HepG2 (cell line): Measurements from ENCODE around the gene NOTUM. TPM values are rescaled to one million over a fixed set of nuclear protein-coding genes. Genes with fewer than 3 reads are reported as not detected.
A peak's percentile ranks its signal among the peaks of the same experiment; 100 is the strongest.

Source experiments
- CREM ChIP-seq, 2 experiments: sonication (generic) in 1 of 2; formaldehyde crosslinking in 1 of 2; IDR thresholded peaks; 2 replicates each; pipeline versions ENCODE4 v1.4.0 to v1.6.1; 2016 to 2020; ENCODE audit warnings: antibody characterized with exemption in 1 of 2, mild to moderate bottlenecking in 1 of 2, missing genetic modification reagents in 1 of 2
- FOXJ3 ChIP-seq: sonication (generic); formaldehyde crosslinking; IDR thresholded peaks from 2 replicates; pipeline ENCODE4 v1.4.0; 2020; ENCODE audit warnings: missing genetic modification reagents, mild to moderate bottlenecking, borderline replicate concordance
- GATA4 ChIP-seq: sonication (generic); IDR thresholded peaks from 2 replicates; pipeline ENCODE4 v1.6.1; 2016; ENCODE audit warnings: antibody characterized with exemption, low read depth, borderline replicate concordance
- ISL2 ChIP-seq: sonication (generic); formaldehyde crosslinking; IDR thresholded peaks from 2 replicates; pipeline ENCODE4 v1.5.0; 2020; ENCODE audit warnings: missing genetic modification reagents
- MEF2D ChIP-seq: sonication (generic); formaldehyde crosslinking; IDR thresholded peaks from 2 replicates; pipeline ENCODE4 v1.5.1; 2020; ENCODE audit warnings: mild to moderate bottlenecking, missing genetic modification reagents
- NCOA5 ChIP-seq: sonication (generic); formaldehyde crosslinking; IDR thresholded peaks from 2 replicates; pipeline ENCODE4 v1.4.0; 2020; ENCODE audit warnings: missing genetic modification reagents
- PHB2 ChIP-seq: fragments of 450-650 bp; IDR thresholded peaks from 2 replicates; pipeline ENCODE4 v1.6.1; 2018; ENCODE audit not compliant: partially characterized antibody
- RAD51 ChIP-seq: fragments of 450-650 bp; IDR thresholded peaks from 2 replicates; pipeline ENCODE4 v1.6.1; 2016; ENCODE audit warnings: borderline replicate concordance
- SOX5 ChIP-seq: IDR thresholded peaks from 2 replicates; pipeline ENCODE4 v1.6.1; 2016; ENCODE audit warnings: borderline replicate concordance
- STAT5B ChIP-seq: sonication (generic); formaldehyde crosslinking; IDR thresholded peaks from 2 replicates; pipeline ENCODE4 v1.4.0; 2020; ENCODE audit warnings: missing genetic modification reagents
- ZKSCAN8 ChIP-seq: IDR thresholded peaks from 2 replicates; pipeline ENCODE4 v1.6.1; 2016; ENCODE audit warnings: borderline replicate concordance, missing genetic modification reagents, missing compliant biosample characterization
- ZNF264 ChIP-seq: sonication (generic); formaldehyde crosslinking; IDR thresholded peaks from 2 replicates; pipeline ENCODE4 v1.4.0; 2020; ENCODE audit warnings: missing genetic modification reagents
- ZNF781 ChIP-seq: sonication (generic); formaldehyde crosslinking; IDR thresholded peaks from 2 replicates; pipeline ENCODE4 v1.5.1; 2020; ENCODE audit warnings: borderline replicate concordance, mild to moderate bottlenecking, missing genetic modification reagents; ENCODE audit errors: not compliant biosample characterization
- polyA plus RNA-seq, 8 experiments: library from polyadenylated mRNA; depleted of rRNA in 3 of 8; stranded (reverse) in 7 of 8; unstranded in 1 of 8; fragments of >200 nt; fragmentation: Illumina TruSeq in 4 of 8; extraction: Trizol in 4 of 8; gene quantifications; 2 replicates each; pipeline versions ENCODE4 v1.2.1 to v1.2.3, GENCODE V29; 2011 to 2016; ENCODE audit warnings: low read depth in 4 of 8, missing spikeins in 1 of 8, mixed read lengths in 1 of 8; ENCODE audit not compliant: insufficient read depth in 1 of 8
- total RNA-seq, 5 experiments: library from RNA; depleted of rRNA; stranded (reverse); fragments of >200 nt; fragmentation: Illumina TruSeq; extraction: Trizol; gene quantifications; 2 replicates each; pipeline ENCODE4 v1.2.3, GENCODE V29; 2016; ENCODE audit warnings: low read depth in 1 of 5
- TF ChIP-seq, protein P1 (sequence below): sonication (generic); formaldehyde crosslinking; IDR thresholded peaks from 2 replicates; pipeline ENCODE4 v1.5.0; 2020; ENCODE audit warnings: mild to moderate bottlenecking, missing genetic modification reagents
- TF ChIP-seq, protein P2 (sequence below): sonication (generic); formaldehyde crosslinking; IDR thresholded peaks from 2 replicates; pipeline ENCODE4 v1.4.0; 2020; ENCODE audit warnings: missing genetic modification reagents
- TF ChIP-seq, protein P3 (sequence below): sonication (generic); formaldehyde crosslinking; conservative IDR thresholded peaks from 2 replicates; pipeline ENCODE4 v1.5.0; 2020; ENCODE audit warnings: missing genetic modification reagents
- TF ChIP-seq, protein P4 (sequence below): sonication (generic); formaldehyde crosslinking; IDR thresholded peaks from 2 replicates; pipeline ENCODE4 v1.4.0; 2020; ENCODE audit warnings: missing genetic modification reagents
- TF ChIP-seq, protein P5 (sequence below): fragments of 450-650 bp; IDR thresholded peaks from 2 replicates; pipeline ENCODE4 v1.6.1; 2017; ENCODE audit warnings: mild to moderate bottlenecking

NOTUM gene
- total and polyA plus RNA-seq, 2 of the 13 experiments (the other 11 are each of a cell fraction or from before 2014, with no cell fraction given): 150 to 160 TPM

DNA sequence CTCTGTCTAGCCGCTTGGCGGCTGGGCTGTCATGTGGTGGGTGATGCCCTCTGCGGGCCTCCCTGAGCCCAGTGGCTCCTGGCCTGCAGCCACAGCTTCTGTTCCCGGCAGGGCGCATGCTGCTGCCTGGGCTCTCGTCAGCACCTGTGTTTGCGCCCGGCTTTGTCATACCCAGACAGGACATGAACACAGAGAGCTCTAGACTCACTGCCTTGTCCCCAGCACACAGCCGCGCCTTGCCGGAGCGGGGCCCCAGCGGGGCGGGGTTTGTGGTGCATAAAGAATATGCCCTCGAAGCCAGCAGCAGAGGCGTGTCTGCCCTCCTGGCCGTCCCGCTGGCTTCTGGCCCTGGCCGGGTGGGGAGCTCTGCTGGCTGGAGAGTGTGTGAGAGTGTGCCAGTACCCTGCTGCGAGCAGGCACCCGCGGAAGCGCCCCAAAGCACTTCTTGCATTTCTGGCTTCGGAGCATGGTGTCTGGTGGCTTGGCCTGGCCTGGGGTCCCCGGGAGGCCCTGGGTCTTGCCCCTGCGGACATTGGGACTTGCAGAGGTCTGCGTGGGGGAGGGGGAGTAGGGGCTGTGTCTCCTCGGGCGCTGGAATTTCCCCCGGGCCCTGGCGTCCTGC is 30.8 kb upstream of the NOTUM start (continued):
- TF ChIP-seq STAT5B (CRISPR knock-in tag): no peak; the same call in 1 of the 2 replicates
- no peak; the same call in 1 of the 2 replicates for TF ChIP-seq ISL2 (CRISPR knock-in tag)
- peak; percentile 87 for TF ChIP-seq ZNF264 (CRISPR knock-in tag)
- TF ChIP-seq, protein P1, sequence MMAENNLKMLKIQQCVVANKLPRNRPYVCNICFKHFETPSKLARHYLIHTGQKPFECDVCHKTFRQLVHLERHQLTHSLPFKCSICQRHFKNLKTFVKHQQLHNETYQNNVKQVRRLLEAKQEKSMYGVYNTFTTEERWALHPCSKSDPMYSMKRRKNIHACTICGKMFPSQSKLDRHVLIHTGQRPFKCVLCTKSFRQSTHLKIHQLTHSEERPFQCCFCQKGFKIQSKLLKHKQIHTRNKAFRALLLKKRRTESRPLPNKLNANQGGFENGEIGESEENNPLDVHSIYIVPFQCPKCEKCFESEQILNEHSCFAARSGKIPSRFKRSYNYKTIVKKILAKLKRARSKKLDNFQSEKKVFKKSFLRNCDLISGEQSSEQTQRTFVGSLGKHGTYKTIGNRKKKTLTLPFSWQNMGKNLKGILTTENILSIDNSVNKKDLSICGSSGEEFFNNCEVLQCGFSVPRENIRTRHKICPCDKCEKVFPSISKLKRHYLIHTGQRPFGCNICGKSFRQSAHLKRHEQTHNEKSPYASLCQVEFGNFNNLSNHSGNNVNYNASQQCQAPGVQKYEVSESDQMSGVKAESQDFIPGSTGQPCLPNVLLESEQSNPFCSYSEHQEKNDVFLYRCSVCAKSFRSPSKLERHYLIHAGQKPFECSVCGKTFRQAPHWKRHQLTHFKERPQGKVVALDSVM (CRISPR knock-in tag): peak; percentile 77
- TF ChIP-seq MEF2D: peak; percentile 56
- TF ChIP-seq, protein P2, sequence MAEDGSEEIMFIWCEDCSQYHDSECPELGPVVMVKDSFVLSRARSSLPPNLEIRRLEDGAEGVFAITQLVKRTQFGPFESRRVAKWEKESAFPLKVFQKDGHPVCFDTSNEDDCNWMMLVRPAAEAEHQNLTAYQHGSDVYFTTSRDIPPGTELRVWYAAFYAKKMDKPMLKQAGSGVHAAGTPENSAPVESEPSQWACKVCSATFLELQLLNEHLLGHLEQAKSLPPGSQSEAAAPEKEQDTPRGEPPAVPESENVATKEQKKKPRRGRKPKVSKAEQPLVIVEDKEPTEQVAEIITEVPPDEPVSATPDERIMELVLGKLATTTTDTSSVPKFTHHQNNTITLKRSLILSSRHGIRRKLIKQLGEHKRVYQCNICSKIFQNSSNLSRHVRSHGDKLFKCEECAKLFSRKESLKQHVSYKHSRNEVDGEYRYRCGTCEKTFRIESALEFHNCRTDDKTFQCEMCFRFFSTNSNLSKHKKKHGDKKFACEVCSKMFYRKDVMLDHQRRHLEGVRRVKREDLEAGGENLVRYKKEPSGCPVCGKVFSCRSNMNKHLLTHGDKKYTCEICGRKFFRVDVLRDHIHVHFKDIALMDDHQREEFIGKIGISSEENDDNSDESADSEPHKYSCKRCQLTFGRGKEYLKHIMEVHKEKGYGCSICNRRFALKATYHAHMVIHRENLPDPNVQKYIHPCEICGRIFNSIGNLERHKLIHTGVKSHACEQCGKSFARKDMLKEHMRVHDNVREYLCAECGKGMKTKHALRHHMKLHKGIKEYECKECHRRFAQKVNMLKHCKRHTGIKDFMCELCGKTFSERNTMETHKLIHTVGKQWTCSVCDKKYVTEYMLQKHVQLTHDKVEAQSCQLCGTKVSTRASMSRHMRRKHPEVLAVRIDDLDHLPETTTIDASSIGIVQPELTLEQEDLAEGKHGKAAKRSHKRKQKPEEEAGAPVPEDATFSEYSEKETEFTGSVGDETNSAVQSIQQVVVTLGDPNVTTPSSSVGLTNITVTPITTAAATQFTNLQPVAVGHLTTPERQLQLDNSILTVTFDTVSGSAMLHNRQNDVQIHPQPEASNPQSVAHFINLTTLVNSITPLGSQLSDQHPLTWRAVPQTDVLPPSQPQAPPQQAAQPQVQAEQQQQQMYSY (CRISPR knock-in tag): peak; percentile 81
- TF ChIP-seq RAD51: no peak
- TF ChIP-seq, protein P3, sequence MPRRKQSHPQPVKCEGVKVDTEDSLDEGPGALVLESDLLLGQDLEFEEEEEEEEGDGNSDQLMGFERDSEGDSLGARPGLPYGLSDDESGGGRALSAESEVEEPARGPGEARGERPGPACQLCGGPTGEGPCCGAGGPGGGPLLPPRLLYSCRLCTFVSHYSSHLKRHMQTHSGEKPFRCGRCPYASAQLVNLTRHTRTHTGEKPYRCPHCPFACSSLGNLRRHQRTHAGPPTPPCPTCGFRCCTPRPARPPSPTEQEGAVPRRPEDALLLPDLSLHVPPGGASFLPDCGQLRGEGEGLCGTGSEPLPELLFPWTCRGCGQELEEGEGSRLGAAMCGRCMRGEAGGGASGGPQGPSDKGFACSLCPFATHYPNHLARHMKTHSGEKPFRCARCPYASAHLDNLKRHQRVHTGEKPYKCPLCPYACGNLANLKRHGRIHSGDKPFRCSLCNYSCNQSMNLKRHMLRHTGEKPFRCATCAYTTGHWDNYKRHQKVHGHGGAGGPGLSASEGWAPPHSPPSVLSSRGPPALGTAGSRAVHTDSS (CRISPR knock-in tag): no peak
- TF ChIP-seq GATA4: no peak
- peak; percentile 86 for TF ChIP-seq ZNF781 (CRISPR knock-in tag)
- TF ChIP-seq SOX5 (CRISPR knock-in tag): peak; percentile 71
- TF ChIP-seq PHB2: no peak
- TF ChIP-seq ZKSCAN8: peak; percentile 67
- TF ChIP-seq FOXJ3 (CRISPR knock-in tag): peak; percentile 89
- peak; percentile 57 for TF ChIP-seq CREM (IDR thresholded peaks at IDR 0.05)
- TF ChIP-seq CREM (CRISPR knock-in tag; IDR thresholded peaks at IDR 0.05): no peak
- TF ChIP-seq, protein P4, sequence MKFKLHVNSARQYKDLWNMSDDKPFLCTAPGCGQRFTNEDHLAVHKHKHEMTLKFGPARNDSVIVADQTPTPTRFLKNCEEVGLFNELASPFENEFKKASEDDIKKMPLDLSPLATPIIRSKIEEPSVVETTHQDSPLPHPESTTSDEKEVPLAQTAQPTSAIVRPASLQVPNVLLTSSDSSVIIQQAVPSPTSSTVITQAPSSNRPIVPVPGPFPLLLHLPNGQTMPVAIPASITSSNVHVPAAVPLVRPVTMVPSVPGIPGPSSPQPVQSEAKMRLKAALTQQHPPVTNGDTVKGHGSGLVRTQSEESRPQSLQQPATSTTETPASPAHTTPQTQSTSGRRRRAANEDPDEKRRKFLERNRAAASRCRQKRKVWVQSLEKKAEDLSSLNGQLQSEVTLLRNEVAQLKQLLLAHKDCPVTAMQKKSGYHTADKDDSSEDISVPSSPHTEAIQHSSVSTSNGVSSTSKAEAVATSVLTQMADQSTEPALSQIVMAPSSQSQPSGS (CRISPR knock-in tag): peak; percentile 89
- TF ChIP-seq, protein P5, sequence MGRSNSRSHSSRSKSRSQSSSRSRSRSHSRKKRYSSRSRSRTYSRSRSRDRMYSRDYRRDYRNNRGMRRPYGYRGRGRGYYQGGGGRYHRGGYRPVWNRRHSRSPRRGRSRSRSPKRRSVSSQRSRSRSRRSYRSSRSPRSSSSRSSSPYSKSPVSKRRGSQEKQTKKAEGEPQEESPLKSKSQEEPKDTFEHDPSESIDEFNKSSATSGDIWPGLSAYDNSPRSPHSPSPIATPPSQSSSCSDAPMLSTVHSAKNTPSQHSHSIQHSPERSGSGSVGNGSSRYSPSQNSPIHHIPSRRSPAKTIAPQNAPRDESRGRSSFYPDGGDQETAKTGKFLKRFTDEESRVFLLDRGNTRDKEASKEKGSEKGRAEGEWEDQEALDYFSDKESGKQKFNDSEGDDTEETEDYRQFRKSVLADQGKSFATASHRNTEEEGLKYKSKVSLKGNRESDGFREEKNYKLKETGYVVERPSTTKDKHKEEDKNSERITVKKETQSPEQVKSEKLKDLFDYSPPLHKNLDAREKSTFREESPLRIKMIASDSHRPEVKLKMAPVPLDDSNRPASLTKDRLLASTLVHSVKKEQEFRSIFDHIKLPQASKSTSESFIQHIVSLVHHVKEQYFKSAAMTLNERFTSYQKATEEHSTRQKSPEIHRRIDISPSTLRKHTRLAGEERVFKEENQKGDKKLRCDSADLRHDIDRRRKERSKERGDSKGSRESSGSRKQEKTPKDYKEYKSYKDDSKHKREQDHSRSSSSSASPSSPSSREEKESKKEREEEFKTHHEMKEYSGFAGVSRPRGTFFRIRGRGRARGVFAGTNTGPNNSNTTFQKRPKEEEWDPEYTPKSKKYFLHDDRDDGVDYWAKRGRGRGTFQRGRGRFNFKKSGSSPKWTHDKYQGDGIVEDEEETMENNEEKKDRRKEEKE: no peak
- no peak for TF ChIP-seq NCOA5
